SH-SY5Y (cell line): Measurements from ENCODE around the gene CDKN2C.

Experiments
- GATA2 ChIP-seq: IDR thresholded peaks from 2 replicates; pipeline ENCODE4 v1.6.1; 2011; ENCODE audit warnings: mild to moderate bottlenecking, low read depth, low read length
- GATA3 ChIP-seq: IDR thresholded peaks from 2 replicates; pipeline ENCODE4 v1.6.1; 2011; ENCODE audit warnings: low read depth, mild to moderate bottlenecking, low read length, moderate library complexity

DNA sequence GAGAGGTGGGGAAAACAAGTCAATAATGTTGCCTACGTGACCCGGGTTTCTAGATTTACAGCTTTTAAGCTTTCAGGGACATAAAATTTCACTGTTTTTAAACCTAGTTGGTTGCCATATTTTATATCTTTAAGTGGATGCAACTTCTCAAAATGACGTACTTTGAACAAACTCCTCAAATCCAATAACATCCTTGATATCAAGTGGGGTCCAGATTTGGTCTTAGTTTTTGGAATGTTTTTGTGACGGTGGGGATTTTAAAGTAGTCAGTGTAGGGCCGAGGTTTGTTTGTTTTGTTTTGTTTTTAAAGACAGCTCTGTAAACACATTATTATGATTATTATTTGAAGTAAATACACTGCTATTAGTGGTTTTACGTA is 453 bp downstream of the CDKN2C start:
- TF ChIP-seq GATA3: no peak
- no peak for TF ChIP-seq GATA2
